Measurements from ENCODE around the gene BACE1. TPM values are rescaled to one million over a fixed set of nuclear protein-coding genes. Genes with fewer than 3 reads are reported as not detected.

The BACE1 gene
- total RNA-seq, 4 donors from 2014 or later: 20.0 to 32.4 (median 24.7) TPM

GRCh38 chr11:117300283-117300663 is 15.8 kb downstream of the BACE1 start:
- TF ChIP-seq CTCF (IDR thresholded peaks at IDR 0.05): no peak
- peak; percentile 79 for ATAC-seq (ENCODE audit: low FRiP score)
- no peak for DNase-seq (ENCODE audit: low spot score)

DNA sequence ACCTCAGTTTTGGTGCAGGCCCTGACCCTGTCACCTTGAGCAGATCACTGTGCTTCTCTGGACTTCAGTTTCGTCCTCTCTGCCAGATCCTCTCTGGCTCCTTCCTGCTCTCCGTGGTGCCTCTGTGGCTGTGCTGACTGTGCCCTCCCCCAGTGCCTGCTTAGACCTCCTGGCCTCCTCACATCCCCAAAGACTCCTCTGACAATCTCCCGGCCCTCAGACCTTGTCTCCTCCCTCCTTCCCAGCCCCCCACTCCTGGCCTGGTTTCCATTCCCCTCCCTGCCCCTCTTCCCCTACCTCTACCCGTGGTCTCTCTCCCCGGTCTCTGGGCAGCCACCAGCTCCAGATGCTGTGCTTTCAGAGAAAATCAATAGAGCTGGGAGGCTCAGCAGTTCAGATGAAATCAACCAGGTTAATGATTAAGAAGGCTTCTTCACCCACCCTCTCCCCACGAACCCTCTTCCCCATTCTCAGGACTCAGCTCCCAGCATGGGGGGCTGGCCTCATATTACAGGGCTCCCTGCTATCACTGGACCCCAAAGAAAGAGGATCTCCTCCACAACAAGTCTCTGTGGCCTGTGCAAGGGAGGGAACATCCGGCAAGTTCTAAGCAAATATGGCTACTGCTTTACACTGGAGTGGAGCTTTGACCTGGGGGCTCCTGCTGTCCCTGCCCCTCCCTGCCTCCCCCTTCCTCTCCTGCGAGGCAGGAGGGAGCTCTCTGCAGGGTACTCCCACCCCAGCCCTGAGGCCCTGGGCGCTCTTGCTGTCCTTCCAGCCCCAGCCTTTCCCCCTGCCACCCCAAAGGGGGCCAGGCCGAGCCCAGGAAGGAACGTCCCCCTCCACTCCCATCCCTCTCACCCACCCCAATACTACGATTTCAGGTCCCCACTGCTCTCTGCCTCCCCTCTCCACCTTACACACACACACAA is 16.4 kb downstream of the BACE1 start:
- no peak for ATAC-seq (ENCODE audit: low FRiP score)
- no peak for TF ChIP-seq CTCF (IDR thresholded peaks at IDR 0.05)
- no peak for DNase-seq (ENCODE audit: low spot score)

- DNase-seq (ENCODE audit: low spot score) (no peak), ATAC-seq (ENCODE audit: low FRiP score) (no peak)
- no peak for TF ChIP-seq CTCF (IDR thresholded peaks at IDR 0.05)
Observed at GRCh38 chr11:117298195-117298594, 17.9 kb downstream of the BACE1 start.

DNA sequence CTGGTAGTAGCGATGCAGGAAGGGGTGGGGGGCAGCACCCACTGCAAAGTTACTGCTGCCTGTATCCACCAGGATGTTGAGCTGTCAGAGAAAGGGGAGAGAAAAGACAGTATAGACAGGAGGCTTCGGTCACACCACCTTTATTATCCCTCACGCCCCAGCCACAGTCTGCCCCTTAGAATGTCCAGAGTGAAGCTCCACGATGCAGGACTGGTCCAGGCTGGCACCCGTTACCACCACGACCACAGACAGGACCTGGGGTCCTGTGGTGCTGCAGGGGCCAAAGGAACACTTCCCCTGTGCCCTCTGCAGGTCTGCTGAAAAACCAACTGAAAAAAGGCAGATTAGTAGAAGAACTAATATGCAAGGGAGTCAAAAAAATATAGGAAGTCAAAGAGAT is 19.2 kb downstream of the BACE1 start:
- DNase-seq (ENCODE audit: low spot score): no peak
- ATAC-seq (ENCODE audit: low FRiP score): no peak
- no peak for TF ChIP-seq CTCF (IDR thresholded peaks at IDR 0.05)

DNA sequence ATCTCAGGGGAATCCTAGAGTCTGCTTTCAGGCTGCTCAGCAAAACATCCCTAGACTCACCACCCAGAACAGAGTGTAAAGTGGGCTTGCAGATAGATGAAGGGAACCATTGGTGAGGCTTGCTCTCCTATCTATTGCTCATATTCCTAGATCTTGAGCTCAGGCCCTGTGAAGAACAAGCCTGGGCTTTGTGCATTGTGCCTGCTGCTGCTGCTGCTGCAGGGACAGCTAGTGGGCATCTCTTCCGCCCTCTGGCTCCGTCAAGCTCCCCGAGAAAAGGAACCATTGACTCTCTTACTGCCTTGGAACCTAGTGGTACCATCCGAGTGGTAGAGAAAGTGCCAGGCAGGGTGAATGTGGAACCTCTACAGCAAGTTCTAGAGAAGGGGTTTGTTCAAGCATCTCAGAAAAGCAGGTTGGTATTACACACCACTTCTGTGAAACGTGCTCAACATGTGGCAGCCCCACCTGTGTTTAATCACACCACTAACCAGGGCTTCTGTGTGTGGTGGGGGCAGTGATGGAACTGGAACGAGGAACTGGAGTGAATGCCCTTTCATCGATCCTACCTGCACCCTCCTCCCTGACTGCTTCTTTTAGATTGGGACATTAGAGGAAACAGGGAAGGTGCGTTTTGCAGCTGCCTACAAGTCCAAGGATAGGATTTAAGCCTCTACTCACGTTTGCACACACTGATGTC is 20.5 kb downstream of the BACE1 start:
- ATAC-seq (ENCODE audit: low FRiP score) (no peak), DNase-seq (ENCODE audit: low spot score) (no peak)
- no peak for TF ChIP-seq CTCF (IDR thresholded peaks at IDR 0.05)

DNA sequence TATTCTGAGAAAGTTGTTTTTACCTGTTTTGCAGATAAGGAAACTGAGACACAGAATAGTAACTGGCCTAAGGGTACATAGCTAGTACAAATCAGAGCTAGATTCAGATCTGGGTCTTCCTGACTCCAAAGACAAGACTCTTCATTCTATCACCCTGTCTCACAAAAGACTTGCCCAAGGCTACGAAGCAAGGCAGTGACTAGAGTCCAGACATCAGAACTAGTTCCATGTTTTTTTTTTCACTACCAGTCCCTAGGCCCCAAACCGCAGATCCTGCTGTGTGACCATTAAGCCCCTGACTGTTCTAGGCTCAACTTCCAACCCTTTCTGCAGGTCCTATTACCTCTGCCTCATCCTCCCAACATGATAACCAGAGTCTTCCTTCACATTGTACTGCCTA is 23.4 kb downstream of the BACE1 start:
- DNase-seq (ENCODE audit: low spot score): no peak
- ATAC-seq (ENCODE audit: low FRiP score): no peak
- TF ChIP-seq CTCF (IDR thresholded peaks at IDR 0.05): no peak

Measured in omental fat pad (tissue), 4 donors.